ENCODE results near the gene LDAH. TPM values are rescaled to one million over a fixed set of nuclear protein-coding genes. Genes with fewer than 3 reads are reported as not detected.

Gene LDAH
- total and polyA plus RNA-seq, 2 donors (not counting 3 experiments of a cell fraction or from before 2014, with no cell fraction given): 12.3 to 24.0 TPM

DNA sequence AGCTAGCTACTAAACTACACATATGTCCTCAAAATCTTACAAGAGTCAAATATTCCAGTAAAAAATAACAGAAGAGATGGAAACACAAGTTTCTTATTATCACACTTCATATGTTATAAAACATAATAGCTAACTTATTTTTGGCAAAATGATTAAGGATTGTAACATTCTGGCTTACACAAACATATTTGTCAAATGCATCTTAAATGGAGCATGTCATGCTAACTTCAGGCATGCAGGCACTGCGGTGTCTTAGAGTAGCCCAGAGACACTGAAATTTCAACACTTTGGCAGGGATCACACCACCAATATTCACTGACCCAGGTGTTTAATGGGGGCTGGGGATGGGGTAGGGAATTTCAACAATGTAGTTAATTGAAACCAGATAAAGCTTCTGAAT is 51.6 kb downstream of the LDAH start:
- Histone ChIP-seq H3K27ac (ENCODE audit: insufficient read depth, low read depth, low read length) (no peak overlapping the region), H3K36me3 (ENCODE audit: control insufficient read depth in 2 of 2, extremely low read depth in 1 of 2, insufficient read depth in 2 of 2, low read length in 2 of 2) (peaks cover 0 to 8% of the 10 kb centered on the region in 2 experiments), H3K9ac (replicated peaks; ENCODE audit: extremely low read depth, insufficient read depth, low read length) (no peak overlapping the region), H3K4me2 (ENCODE audit: insufficient read depth, low read length) (no peak overlapping the region), H3K9me1 (replicated peaks; ENCODE audit: control insufficient read depth, extremely low read depth, insufficient read depth, low read length) (no peaks in the 10 kb centered on the region), H3K9me3 (replicated peaks; ENCODE audit: control insufficient read depth, insufficient read depth, low read length) (no peaks in the 10 kb centered on the region), H3K79me2 (ENCODE audit: control insufficient read depth, insufficient read depth, low read length) (no peaks in the 10 kb centered on the region), H3K27me3 (ENCODE audit: control insufficient read depth in 2 of 2, insufficient read depth in 2 of 2, low read length in 2 of 2) (no peaks in the 10 kb centered on the region), H3K4me3 (replicated peaks in 1 of 3; ENCODE audit: insufficient read depth in 1 of 3, low read depth in 1 of 3, low read length in 3 of 3) (no peak overlapping the region), H4K20me1 (replicated peaks; ENCODE audit: control insufficient read depth, extremely low read depth, insufficient read depth, low read length) (no peaks in the 10 kb centered on the region), H3K4me1 (ENCODE audit: control insufficient read depth, extremely low read depth, insufficient read depth, low read length) (no peaks in the 10 kb centered on the region), H2AFZ (ENCODE audit: low read depth, low read length) (no peak overlapping the region)
- POLR2A ChIA-PET: no interaction called here
- intact Hi-C loops (cut with micrococcal nuclease): no loop called here
- DNase-seq (ENCODE audit: low read depth, low spot score): no peak
- no TSS peak for BruUV-seq (replicated peaks)
- dilution Hi-C loops (cut with MboI; ENCODE audit: extremely low pct_ligation_motif_present, low sequenced_read_pairs): no loop called here
- TF ChIP-seq, protein P1, sequence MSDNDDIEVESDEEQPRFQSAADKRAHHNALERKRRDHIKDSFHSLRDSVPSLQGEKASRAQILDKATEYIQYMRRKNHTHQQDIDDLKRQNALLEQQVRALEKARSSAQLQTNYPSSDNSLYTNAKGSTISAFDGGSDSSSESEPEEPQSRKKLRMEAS (IDR thresholded peaks at IDR 0.05; ENCODE audit: insufficient read depth, insufficient read length): no peak
- TF ChIP-seq POLR2A (IDR thresholded peaks at IDR 0.05; ENCODE audit: low read depth, low read length): no peak
- no peak for TF ChIP-seq POLR2AphosphoS5 (IDR thresholded peaks at IDR 0.05; ENCODE audit: insufficient read depth, low read depth, low read length)
- no peak for TF ChIP-seq MYC (IDR thresholded peaks at IDR 0.05; ENCODE audit: low read depth, low read length)
- no peak for TF ChIP-seq GATA2 (IDR thresholded peaks at IDR 0.05; ENCODE audit: insufficient read depth, insufficient read length, low read depth, low read length)
- no peak for TF ChIP-seq JUN (IDR thresholded peaks at IDR 0.05; ENCODE audit: borderline replicate concordance, insufficient read depth, insufficient read length, low read depth)
- no peak for TF ChIP-seq EZH2 (IDR thresholded peaks at IDR 0.05; ENCODE audit: borderline replicate concordance, low read depth, low read length, severe bottlenecking)
- TF ChIP-seq, protein P2, sequence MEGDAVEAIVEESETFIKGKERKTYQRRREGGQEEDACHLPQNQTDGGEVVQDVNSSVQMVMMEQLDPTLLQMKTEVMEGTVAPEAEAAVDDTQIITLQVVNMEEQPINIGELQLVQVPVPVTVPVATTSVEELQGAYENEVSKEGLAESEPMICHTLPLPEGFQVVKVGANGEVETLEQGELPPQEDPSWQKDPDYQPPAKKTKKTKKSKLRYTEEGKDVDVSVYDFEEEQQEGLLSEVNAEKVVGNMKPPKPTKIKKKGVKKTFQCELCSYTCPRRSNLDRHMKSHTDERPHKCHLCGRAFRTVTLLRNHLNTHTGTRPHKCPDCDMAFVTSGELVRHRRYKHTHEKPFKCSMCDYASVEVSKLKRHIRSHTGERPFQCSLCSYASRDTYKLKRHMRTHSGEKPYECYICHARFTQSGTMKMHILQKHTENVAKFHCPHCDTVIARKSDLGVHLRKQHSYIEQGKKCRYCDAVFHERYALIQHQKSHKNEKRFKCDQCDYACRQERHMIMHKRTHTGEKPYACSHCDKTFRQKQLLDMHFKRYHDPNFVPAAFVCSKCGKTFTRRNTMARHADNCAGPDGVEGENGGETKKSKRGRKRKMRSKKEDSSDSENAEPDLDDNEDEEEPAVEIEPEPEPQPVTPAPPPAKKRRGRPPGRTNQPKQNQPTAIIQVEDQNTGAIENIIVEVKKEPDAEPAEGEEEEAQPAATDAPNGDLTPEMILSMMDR (IDR thresholded peaks at IDR 0.05; ENCODE audit: extremely low read depth in 1 of 2, insufficient read depth in 1 of 2, low read depth in 1 of 2, low read length in 2 of 2): no peak
- no peak for TF ChIP-seq FOS (IDR thresholded peaks at IDR 0.05; ENCODE audit: borderline replicate concordance, insufficient read depth, low read length)
- no peak for FAIRE-seq
- CTCF ChIA-PET: interaction anchor here (2.0 kb wide), 2 partner anchors 10 to 109 kb away, joined by 9 to 20 read pairs; no protein-coding TSS in a partner anchor

All from endothelial cell of umbilical vein (primary cell).